BLaER1 treated with 17β-estradiol and CSF1 and Interleukin-3, amounts not matched to agents 10 nM and 100 nM (cell line): ENCODE measurements around the gene CLCN1.

Source experiments
- H3K27ac ChIP-seq, 11 experiments: shearing (Covaris generic); formaldehyde crosslinking; 2 replicates each; pipeline ENCODE4 v1.8.1; 2022
- H3K27me3 ChIP-seq, 11 experiments: shearing (Covaris generic); formaldehyde crosslinking; 2 replicates each; pipeline ENCODE4 v1.8.1; 2022
- H3K36me3 ChIP-seq, 11 experiments: shearing (Covaris generic); formaldehyde crosslinking; 2 replicates each; pipeline ENCODE4 v1.8.1; 2022
- H3K4me1 ChIP-seq, 10 experiments: shearing (Covaris generic); formaldehyde crosslinking; 2 replicates each; pipeline ENCODE4 v1.8.1; 2022
- H3K4me2 ChIP-seq, 11 experiments: shearing (Covaris generic); formaldehyde crosslinking; 2 replicates each; pipeline ENCODE4 v1.8.1; 2022
- H3K4me3 ChIP-seq, 10 experiments: shearing (Covaris generic); formaldehyde crosslinking; 2 replicates each; pipeline ENCODE4 v1.8.1; 2022
- H3K9ac ChIP-seq, 11 experiments: shearing (Covaris generic); formaldehyde crosslinking; 2 replicates each; pipeline ENCODE4 v1.8.1; 2022
- H3K9me3 ChIP-seq, 11 experiments: shearing (Covaris generic); formaldehyde crosslinking; replicated peaks in 1 of 11; 2 replicates each; pipeline ENCODE4 v1.8.1; 2022
- H4K20me1 ChIP-seq, 11 experiments: shearing (Covaris generic); formaldehyde crosslinking; 2 replicates each; pipeline ENCODE4 v1.8.1; 2022
- Cebpa-rat ChIP-seq, 11 experiments: shearing (Covaris generic); IDR thresholded peaks; 2 replicates each; pipeline ENCODE4 v1.8.1; 2022

The CLCN1 gene

GRCh38 chr7:143394777-143395176 is 78.9 kb downstream of the CLCN1 start:
- Histone ChIP-seq H3K36me3 (peaks cover 25 to 39% (median 33%) of the 10 kb centered on the region in 11 experiments), H3K4me3 (peak overlapping the region in 1 of 10 experiments; percentile 8; a peak in 2 of 20 replicates), H3K4me2 (peak overlapping the region; percentile 8 to 96 (median 77); a peak in 21 of 22 replicates), H3K4me1 (peaks cover 16 to 60% (median 34%) of the 10 kb centered on the region in 10 experiments), H3K27ac (peak overlapping the region in 1 of 11 experiments; percentile 6; a peak in 1 of 22 replicates), H3K27me3 (no peaks in the 10 kb centered on the region), H3K9ac (peak overlapping the region in 3 of 11 experiments; percentile 5 to 30 (median 21); a peak in 2 of 22 replicates), H4K20me1 (peaks cover 0 to 69% (median 45%) of the 10 kb centered on the region in 11 experiments; a peak in 20 of 22 replicates), H3K9me3 (no peaks in the 10 kb centered on the region)
- TF ChIP-seq Cebpa-rat (IDR thresholded peaks at IDR 0.05), result no peak

- H3K9me3 ChIP-seq, result no peaks in the 10 kb centered on the region
- H3K27ac ChIP-seq, result peak overlapping the region in 3 of 11 experiments; percentile 6 to 27 (median 9); a peak in 3 of 22 replicates
- TF ChIP-seq Cebpa-rat (IDR thresholded peaks at IDR 0.05), result no peak
- peak overlapping the region; percentile 8 to 96 (median 77); a peak in 21 of 22 replicates for H3K4me2 ChIP-seq
- H3K9ac ChIP-seq, result peak overlapping the region in 4 of 11 experiments; percentile 5 to 30 (median 13); a peak in 3 of 22 replicates
- H3K36me3 ChIP-seq, result peaks cover 19 to 32% (median 26%) of the 10 kb centered on the region in 11 experiments
- peaks cover 0 to 62% (median 38%) of the 10 kb centered on the region in 11 experiments; a peak in 20 of 22 replicates for H4K20me1 ChIP-seq
- peaks cover 16 to 53% (median 31%) of the 10 kb centered on the region in 10 experiments for H3K4me1 ChIP-seq
- peak overlapping the region in 1 of 10 experiments; percentile 8; a peak in 2 of 20 replicates for H3K4me3 ChIP-seq
- no peaks in the 10 kb centered on the region for H3K27me3 ChIP-seq
Observed at GRCh38 chr7:143395187-143396149, 79.6 kb downstream of the CLCN1 start.

- Histone ChIP-seq H3K4me3 (no peak overlapping the region), H3K27me3 (no peaks in the 10 kb centered on the region), H3K27ac (no peak overlapping the region), H4K20me1 (peaks cover 0 to 55% (median 31%) of the 10 kb centered on the region in 11 experiments; a peak in 20 of 22 replicates), H3K4me2 (peak overlapping the region in 8 of 11 experiments; percentile 69 to 96 (median 86); a peak in 14 of 22 replicates), H3K9me3 (no peaks in the 10 kb centered on the region), H3K9ac (no peak overlapping the region), H3K36me3 (peaks cover 11 to 25% (median 18%) of the 10 kb centered on the region in 11 experiments), H3K4me1 (peaks cover 16 to 46% (median 31%) of the 10 kb centered on the region in 10 experiments)
- TF ChIP-seq Cebpa-rat (IDR thresholded peaks at IDR 0.05), result no peak
Observed at GRCh38 chr7:143396182-143396581, 80.3 kb downstream of the CLCN1 start.

GRCh38 chr7:143396625-143397556 is 81.0 kb downstream of the CLCN1 start:
- Histone ChIP-seq H3K4me1 (peaks cover 14 to 41% (median 30%) of the 10 kb centered on the region in 10 experiments; a peak in 19 of 20 replicates), H3K27ac (no peak overlapping the region), H3K4me3 (no peak overlapping the region), H3K4me2 (no peak overlapping the region), H3K9ac (no peak overlapping the region), H3K27me3 (no peaks in the 10 kb centered on the region), H3K36me3 (peaks cover 4 to 18% (median 11%) of the 10 kb centered on the region in 11 experiments; a peak in 21 of 22 replicates), H4K20me1 (peaks cover 0 to 48% (median 24%) of the 10 kb centered on the region in 11 experiments; a peak in 20 of 22 replicates), H3K9me3 (no peaks in the 10 kb centered on the region)
- TF ChIP-seq Cebpa-rat (IDR thresholded peaks at IDR 0.05), result no peak

- Histone ChIP-seq H3K27me3 (no peaks in the 10 kb centered on the region), H3K27ac (no peak overlapping the region), H3K9ac (no peak overlapping the region), H3K4me2 (no peak overlapping the region), H4K20me1 (peaks cover 0 to 38% (median 13%) of the 10 kb centered on the region in 11 experiments; a peak in 18 of 22 replicates), H3K4me3 (no peak overlapping the region), H3K4me1 (peaks cover 12 to 37% (median 29%) of the 10 kb centered on the region in 10 experiments; a peak in 19 of 20 replicates), H3K9me3 (no peaks in the 10 kb centered on the region), H3K36me3 (peaks cover 0 to 7% (median 1%) of the 10 kb centered on the region in 11 experiments; a peak in 10 of 22 replicates)
- TF ChIP-seq Cebpa-rat (IDR thresholded peaks at IDR 0.05), result no peak
Observed at GRCh38 chr7:143397710-143398530, 82.0 kb downstream of the CLCN1 start.

- Histone ChIP-seq H4K20me1 (peaks cover 0 to 31% (median 6%) of the 10 kb centered on the region in 11 experiments; a peak in 16 of 22 replicates), H3K4me3 (no peak overlapping the region), H3K9ac (no peak overlapping the region), H3K27ac (no peak overlapping the region), H3K4me2 (no peak overlapping the region), H3K36me3 (peaks cover 0 to under 1% (median 0%) of the 10 kb centered on the region in 11 experiments; a peak in 1 of 22 replicates), H3K27me3 (no peaks in the 10 kb centered on the region), H3K9me3 (no peaks in the 10 kb centered on the region), H3K4me1 (peaks cover 12 to 30% (median 24%) of the 10 kb centered on the region in 10 experiments; a peak in 19 of 20 replicates)
- TF ChIP-seq Cebpa-rat (IDR thresholded peaks at IDR 0.05), result no peak
Observed at GRCh38 chr7:143398616-143399015, 82.7 kb downstream of the CLCN1 start.

- Histone ChIP-seq H3K36me3 (no peaks in the 10 kb centered on the region), H3K4me2 (no peak overlapping the region), H3K9me3 (no peaks in the 10 kb centered on the region), H3K27me3 (no peaks in the 10 kb centered on the region), H3K4me1 (peaks cover 12 to 26% (median 21%) of the 10 kb centered on the region in 10 experiments), H4K20me1 (peaks cover 0 to 25% (median 5%) of the 10 kb centered on the region in 11 experiments; a peak in 12 of 22 replicates), H3K27ac (no peak overlapping the region), H3K4me3 (no peak overlapping the region), H3K9ac (no peak overlapping the region)
- no peak for TF ChIP-seq Cebpa-rat (IDR thresholded peaks at IDR 0.05)
Observed at GRCh38 chr7:143399151-143399550, 83.2 kb downstream of the CLCN1 start.
